Stimulated activated CD8-positive, alpha-beta memory T cell treated with anti-CD3 and anti-CD28 coated beads, Interleukin-4, amount 100 ng/mL, for 24 hours (primary cell): ENCODE measurements around the gene HERPUD2.
"Not testable (repeated sequence)": the region's sequence is repeated elsewhere in the genome, so short reads cannot be mapped to it uniquely, and the experiment has no call there.

Source experiments
- DNase-seq: peaks from one replicate; pipeline ENCODE4 v3.0.0-alpha.2; 2020; ENCODE audit warnings: low read depth

Gene HERPUD2

GRCh38 chr7:35677582-35678356 lies 17.2 kb downstream of the HERPUD2 start:
- no peak for DNase-seq

- no peak for DNase-seq
These were observed 18.7 kb downstream of the HERPUD2 start for GRCh38 chr7:35676211-35676610.

DNA sequence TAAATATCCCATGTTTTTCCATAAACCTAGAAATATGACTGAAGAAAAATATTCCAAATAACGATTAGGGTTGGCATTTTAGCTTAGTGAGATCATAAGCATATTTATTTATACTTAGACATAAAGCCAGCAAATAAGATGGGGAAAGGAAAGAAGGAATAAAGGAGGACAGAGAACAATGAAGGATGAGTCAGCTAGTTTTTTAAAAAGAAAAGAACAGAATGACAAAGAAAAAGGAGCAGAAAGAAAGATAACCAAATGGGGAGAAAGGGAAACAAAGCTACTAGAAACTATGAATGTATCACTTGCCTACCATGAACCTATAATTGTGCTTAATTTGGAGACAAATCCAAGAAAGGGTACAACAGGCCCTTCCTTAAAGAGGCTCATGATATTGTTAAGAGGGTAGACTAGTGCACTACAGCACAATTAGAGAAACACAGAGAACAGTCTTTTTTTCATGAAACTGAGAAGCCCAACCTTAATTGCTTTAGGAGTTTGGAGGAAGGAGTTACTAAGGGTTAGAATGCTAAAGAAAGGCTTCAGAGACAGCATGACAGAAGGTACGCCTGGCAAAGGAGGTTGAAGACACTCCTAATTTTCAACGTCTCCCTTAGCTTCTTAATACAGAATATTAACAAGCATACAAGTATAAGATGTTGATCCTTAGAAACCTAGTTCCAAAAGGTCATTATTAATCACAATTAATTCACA lies 23.9 kb downstream of the HERPUD2 start:
- no peak for DNase-seq

DNA sequence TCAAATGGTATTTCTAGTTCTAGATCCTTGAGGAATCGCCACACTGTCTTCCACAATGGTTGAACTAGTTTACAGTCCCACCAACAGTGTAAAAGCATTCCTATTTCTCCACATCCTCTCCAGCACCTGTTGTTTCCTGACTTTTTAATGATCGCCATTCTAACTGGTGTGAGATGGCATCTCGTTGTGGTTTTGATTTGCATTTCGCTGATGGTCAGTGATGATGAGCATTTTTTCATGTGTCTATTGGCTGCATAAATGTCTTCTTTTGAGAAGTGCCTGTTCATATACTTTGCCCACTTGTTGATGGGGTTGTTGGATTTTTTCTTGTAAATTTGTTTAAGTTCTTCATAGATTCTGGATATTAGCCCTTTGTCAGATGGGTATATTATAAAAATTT lies 34.5 kb downstream of the HERPUD2 start:
- DNase-seq: not testable (repeated sequence)

DNA sequence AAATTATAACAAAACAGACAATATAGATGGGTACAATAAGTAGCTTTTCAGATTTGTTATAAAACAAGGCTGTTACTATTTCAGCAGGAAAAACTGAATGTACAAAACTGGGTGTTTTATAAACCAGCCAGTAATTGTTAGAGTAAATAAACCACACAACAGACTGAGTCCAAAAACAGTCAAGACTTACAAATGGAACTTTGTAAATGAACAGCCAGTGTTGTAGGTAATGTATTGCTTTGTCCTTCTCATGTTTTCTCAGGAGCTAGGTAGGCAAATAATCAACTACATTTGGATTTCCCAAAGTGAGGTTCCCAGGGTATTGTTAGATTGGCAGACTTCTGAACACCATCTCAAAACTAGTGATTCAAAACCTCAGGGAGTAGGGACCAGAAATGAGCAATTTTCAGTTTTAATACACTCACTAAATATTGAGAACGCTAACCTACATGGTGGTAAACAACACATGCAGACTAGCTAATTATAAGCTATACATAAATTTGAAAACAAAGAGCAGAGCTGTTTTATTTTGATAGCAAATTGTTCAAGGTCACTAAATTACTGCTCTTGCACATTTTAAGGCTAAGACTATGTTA lies 36.2 kb downstream of the HERPUD2 start:
- DNase-seq: no peak

DNA sequence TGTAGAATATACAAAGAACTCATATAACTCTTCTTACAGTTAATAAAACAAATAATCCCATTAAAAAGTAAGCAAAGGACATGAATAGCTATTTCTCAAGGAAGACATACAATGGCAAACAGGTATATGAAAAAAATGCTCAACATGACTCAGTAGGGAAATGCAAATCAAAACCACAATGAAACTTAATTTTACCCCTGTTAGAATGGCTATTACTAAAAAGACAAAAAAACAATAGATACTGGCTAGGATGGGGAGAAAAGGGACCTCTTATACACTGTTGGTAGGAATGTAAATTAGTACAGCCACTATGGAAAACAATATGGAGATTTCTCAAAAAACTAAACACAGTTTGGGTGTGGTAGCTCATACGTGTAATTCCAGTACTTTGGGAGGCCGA lies 37.8 kb downstream of the HERPUD2 start:
- DNase-seq: no peak

GRCh38 chr7:35654558-35654957 lies 40.4 kb downstream of the HERPUD2 start:
- DNase-seq: not testable (repeated sequence)

DNA sequence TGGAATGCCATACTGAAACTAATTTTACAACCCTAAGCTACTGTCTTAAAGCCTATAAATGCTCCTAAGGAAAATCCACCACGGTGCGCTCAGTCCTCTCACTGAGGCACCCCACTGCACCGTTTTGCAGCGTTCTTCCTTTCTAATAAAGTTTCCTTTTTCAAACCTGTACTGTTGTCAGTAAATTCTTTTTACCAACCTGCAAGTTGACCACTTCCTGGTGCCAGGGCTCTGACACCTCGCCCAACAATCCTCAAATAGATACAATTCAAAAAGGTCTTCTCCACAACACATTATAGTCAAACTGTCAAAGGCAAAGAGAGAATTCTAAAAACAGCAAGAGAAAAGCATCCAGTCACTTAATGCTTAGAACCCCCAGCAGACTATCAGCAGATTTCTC lies 42.8 kb downstream of the HERPUD2 start:
- no peak for DNase-seq

DNA sequence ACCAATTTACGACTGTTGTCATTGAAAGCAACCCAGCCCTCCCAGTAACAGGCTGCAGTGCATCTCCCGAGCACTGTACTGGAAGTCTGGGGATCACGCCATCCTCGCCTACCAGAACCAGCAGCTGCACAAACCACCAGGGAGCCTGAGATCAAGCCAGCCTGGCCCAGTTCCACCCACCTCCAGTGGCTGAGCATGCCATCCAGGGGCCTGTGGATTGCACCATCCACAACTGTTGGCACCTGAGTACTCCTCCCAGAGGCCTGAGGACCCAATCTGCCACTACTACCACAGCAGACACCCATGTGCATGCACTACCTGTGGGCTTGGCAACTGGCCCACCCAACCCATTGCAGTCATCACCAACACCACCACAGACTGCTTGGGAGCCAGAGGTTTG lies 44.2 kb downstream of the HERPUD2 start:
- no peak for DNase-seq

- DNase-seq: no peak
These were observed 45.2 kb downstream of the HERPUD2 start for GRCh38 chr7:35649711-35650110.

- DNase-seq: no peak
These were observed 46.6 kb downstream of the HERPUD2 start for GRCh38 chr7:35648367-35648766.

- DNase-seq: no peak
These were observed 47.8 kb downstream of the HERPUD2 start for GRCh38 chr7:35647171-35647574.

DNA sequence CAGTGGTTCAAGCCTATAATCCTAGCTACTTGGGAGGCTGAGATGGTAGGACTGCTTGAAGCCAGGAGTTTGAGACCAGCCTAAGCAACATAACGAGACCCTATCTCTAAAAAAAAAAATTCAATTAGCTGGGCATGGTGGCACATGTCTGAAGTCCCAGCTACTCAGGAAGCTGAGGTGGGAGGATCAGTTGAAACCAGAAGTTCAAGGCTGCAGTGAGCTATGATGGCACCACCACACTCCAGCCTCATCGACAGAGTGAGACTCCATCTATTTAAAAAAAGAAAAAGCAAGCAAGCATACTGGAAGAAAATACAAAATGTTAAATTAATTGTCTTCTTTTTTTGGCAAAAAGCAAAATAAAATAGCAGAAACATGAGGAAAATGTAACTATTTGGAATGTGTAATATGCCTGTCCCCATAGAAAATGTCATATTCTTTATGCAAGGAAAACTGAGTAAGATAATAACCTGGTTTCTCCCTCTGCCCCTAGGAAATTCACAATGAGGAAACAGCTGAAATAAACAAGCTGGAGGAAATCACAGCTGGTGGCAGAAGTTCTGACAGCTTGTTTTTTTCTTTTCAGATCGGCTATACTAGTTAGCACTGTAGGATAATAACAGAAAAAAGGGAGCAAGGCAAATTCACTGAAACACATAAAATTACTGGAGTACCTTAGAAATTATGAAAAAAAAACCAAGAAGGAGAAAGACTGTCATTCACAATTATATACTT lies 48.5 kb downstream of the HERPUD2 start:
- no peak for DNase-seq

DNA sequence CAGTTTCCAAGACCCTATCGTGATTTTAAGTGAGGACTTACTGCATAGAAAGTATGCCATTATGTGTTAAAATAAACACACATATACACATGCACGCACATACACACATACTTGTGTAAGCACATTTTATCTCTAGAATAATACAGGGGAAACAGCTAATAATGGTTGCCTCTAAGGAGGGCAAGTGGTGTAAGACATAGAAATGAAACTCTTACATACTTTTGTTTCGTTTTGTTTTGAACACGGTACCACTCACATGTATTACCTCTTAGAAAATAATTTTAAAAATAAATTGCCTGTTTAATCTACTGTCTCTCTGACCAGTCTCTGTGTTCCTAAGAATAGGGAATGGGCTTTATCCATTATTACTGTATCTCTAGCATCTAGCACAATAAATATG lies 49.2 kb downstream of the HERPUD2 start:
- no peak for DNase-seq

GRCh38 chr7:35630024-35630972 lies 64.6 kb downstream of the HERPUD2 start:
- DNase-seq: no peak

- DNase-seq: no peak
These were observed 70.4 kb downstream of the HERPUD2 start for GRCh38 chr7:35624299-35625186.

DNA sequence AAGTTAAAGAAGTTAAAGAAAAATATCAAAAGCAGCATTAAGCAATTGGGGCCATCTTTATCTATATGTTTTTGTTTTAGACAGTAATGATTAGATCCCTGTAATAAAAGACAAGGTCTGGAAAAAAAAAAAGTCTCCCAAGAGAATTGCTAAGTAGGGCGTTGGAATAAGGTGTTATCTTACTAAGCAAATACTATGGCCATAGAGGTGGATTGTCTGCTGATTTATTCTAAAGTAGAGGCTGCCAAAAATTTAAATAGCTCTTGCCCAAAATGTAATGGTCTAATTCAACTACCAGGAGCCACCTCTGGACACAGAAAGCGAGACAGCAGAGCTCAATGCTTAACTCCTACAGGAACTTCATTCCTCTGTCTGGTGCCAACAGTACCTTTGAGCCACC lies 71.6 kb downstream of the HERPUD2 start:
- no peak for DNase-seq

DNA sequence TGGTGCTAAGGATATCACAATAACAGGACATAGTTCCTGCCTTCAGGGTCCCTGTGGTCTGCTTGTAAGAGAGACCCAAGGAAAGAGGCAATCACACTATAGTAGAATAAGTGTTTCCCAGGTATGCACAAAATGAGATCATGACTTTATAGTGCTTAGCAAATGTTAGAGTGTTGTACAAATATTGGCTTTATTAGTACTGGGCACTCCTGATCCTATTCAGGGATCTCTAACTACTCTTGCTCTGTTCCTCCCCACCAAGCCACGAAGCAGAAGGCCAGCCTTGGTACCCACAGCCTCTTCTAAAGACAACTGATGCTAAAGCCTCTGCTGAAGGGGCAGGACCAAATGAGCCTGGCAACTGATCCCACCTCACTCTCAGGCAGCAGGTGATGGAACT lies 75.1 kb downstream of the HERPUD2 start:
- no peak for DNase-seq

GRCh38 chr7:35617041-35617440 lies 77.9 kb downstream of the HERPUD2 start:
- DNase-seq: no peak

DNA sequence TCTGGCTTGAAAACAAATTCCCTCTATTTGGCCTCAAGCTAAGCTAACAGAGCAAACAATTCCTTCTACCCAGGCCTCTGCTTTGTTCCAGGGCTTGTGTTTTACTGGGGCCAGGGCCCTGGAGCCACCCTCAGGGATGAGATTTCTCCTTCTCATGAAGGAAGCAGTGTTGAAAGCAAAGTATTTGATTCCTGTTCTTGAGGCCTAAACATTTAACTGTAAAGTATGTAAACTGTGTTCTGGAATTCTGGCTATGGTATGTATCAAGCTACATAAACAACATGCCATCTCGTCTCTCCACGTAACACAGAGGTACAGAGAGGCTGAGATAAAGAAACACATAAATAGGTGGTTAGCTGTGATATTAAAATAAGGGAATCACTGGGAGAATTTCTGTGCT lies 81.8 kb downstream of the HERPUD2 start:
- no peak for DNase-seq
